Gastrocnemius medialis (tissue), 4 donors: ENCODE results near the gene OR2B6.

Experiments
- CTCF ChIP-seq, 5 experiments: fragments of 450-650 bp in 3 of 5; fragments of 200-600 bp in 2 of 5; sonication (generic) in 2 of 5; IDR thresholded peaks in 4 of 5; conservative IDR thresholded peaks in 1 of 5; 1 replicate in 4 of 5; 2 replicates in 1 of 5; pipeline ENCODE4 v1.5.1; 2016 to 2019; ENCODE audit warnings: antibody characterized with exemption in 5 of 5, mild to moderate bottlenecking in 3 of 5, moderate library complexity in 3 of 5
- POLR2A ChIP-seq, 2 donors: fragments of 450-650 bp; IDR thresholded peaks; one replicate each; pipeline ENCODE4 v1.6.1; 2017; ENCODE audit warnings: antibody characterized with exemption in 2 of 2, mild to moderate bottlenecking in 2 of 2, moderate library complexity in 2 of 2

GRCh38 chr6:28002161-28002560, 45.1 kb downstream of the OR2B6 start:
- TF ChIP-seq CTCF (IDR thresholded peaks at IDR 0.05 in 4 of 5, conservative IDR thresholded peaks at IDR 0.05 in 1 of 5) = no peak
- no peak for TF ChIP-seq POLR2A (IDR thresholded peaks at IDR 0.05)
